Fibroblast of skin of left biceps (primary cell): ENCODE data around the gene IL22.
A peak's percentile ranks its signal among the peaks of the same experiment; 100 is the strongest.
"Not testable (repeated sequence)": the region's sequence is repeated elsewhere in the genome, so short reads cannot be mapped to it uniquely, and the experiment has no call there.

Source experiments
- DNase-seq, 2 experiments: peaks; one replicate each; pipeline ENCODE4 v3.0.0-alpha.2; 2013; ENCODE audit warnings: low read depth in 2 of 2

Gene IL22

DNA sequence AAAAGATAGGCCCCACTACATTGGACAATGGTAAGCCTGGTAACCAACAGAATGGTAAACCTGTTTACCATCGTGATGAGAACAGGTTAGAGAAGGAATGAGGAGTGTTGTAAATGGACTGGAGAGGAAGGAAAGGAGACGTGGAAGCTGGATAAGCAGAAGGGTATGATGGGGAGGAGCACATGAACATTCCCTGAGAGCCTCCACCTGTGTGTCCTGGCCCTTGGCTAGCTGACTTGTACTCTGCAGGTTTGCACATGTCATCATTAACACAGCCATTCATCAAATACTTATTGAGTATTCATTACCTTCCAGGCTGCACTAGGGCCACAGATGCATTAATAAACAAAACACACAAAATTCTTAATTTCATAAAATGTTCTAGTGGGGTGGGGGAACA, 23.4 kb downstream of the IL22 start:
- no peak for DNase-seq

DNA sequence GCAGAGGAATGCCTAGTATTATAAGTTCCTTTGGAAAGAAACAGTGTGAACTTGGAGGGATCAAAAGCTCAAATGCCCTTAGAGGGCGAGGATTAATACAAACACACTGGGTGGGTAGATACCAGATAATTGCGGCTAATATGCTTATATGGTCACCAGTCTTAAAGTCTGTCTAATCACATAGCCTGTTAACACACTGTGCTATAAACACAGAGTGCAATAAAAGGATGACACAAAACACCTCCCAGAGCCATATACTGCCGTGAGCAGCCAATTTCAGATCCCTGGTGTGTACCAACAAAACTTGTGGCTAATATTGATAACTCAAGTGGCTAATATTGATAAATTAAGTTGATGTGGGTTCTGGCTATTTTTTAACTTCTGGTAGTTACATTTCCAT, 26.0 kb downstream of the IL22 start:
- DNase-seq: no peak

DNA sequence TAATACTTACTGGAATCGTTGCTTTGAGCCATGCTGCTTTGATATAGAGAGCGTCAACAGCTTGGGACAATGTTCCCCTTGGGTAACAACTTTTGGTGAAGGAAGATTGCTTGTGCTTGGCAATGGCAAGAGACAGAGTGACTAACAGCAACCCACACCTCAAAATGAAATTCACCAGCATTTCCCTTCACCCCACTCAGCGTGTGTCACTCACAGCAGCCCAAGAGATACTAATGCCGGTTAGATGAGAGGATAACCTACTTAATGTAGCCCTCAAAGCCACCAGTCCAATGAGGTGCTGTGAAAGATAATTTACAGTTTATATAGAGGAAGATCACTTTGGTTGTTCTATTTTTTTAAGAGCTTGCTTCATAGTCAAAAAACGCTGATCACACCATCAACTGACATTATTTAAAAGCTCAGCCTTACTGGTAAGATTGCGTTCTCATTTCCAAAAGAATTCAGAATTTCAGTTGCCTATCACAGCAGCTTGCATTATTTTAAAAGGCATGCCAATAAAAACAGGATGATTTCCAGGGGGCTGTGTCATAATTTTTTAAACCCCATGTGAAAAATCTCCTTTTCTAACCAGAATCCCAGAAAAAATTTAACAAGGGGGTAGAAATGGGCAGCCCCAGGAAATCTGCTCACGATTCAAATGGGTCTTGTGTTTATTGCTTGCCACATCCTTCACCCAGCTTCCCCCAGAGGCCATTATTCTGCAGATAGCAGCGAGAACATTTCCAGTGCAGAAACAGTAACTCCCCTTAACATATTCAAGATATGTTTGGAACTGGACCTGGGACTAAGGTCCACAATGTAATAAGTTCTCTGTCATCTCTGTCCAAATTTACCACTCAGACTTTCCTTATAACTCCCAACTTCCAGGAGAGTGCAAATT, 27.6 kb downstream of the IL22 start, which contains the start of gene IL26:
TSS of gene IL26 (minus strand) at position 235 of the 901 bp plus-strand sequence. CDS start at position 181, 54 bp downstream.
- no peak for DNase-seq

DNA sequence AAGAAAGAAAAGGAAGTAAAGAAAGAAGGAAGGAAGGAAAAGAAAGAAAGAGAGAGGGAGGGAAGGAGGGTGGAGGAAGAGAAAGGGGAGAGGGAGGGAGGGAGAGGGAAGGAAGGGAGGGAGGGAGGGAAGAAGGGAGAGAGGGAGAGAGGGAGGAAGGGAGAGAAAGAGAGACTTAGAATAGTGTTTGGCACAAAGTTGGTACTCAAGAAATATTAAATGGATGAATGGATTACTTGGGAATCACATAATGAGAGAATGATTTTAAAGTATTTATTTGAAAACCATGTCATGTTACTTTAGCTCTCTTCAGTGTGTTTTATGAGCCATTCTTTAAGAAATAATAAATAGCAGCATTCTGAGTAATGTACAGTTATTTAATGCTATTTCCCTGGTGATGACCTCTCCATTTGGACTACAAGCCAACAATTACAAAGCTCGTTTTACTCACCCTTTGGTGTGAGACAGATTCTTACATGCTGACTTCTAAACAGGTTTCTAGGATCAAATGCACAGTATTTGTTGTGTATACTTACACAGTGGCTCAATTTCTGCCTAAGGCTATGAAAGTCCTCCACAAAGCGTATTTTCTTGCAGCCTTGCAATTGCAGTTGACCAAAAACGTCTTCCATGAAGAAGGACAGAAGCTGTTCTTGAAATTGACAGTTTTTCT, 28.7 kb downstream of the IL22 start:
- no peak for DNase-seq

DNA sequence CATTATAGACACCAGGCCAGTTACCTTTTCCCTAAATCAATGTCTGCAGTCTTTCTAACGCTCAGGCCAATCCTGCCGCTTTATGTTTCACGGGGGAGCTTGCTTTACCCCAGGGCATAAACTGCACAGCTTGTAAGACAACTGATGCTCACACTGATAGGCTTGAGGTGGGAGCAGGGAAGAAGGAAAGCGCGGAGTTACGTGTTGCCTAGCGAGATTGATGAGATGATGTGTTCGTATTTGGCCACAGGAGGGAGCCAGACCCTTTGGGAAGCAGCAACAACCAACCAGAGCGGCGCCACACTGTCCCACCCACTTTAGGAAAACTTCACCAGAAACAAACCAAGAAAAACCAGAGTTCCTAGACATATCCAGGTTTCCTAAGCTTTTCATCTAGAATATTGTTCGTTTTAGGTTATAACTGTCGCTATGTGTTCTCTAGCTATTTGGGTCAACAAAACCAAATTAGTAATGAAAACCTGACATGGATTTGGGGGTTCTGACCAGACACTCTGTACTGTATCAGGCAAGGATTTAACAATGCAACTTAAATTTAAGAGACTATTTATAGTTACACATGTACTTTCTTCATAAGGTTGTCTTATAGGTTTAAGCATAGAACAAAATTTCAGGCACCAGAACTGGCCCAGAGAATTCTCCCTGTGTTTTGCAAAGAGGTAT, 30.2 kb downstream of the IL22 start:
- peak; percentile 57 to 62 for DNase-seq

DNA sequence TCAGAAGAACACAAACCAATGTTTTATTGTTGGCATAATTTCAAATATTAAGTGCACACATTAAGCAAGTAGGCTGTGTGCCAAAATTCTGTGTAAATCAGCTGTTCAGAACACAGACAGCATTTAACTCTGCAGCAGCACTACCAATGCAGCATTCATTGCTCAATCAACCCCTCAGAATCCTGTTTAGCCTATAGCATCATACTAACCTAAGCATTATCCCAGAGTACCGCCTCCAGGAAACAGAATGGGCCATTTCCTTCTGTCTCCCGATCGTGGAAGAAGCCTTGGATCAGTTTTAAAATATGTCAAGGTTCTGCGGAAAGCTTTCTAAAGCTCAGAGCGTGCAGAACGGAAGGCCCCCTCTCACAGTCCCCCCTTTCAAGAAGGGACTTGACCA, 31.1 kb downstream of the IL22 start:
- DNase-seq: no peak

DNA sequence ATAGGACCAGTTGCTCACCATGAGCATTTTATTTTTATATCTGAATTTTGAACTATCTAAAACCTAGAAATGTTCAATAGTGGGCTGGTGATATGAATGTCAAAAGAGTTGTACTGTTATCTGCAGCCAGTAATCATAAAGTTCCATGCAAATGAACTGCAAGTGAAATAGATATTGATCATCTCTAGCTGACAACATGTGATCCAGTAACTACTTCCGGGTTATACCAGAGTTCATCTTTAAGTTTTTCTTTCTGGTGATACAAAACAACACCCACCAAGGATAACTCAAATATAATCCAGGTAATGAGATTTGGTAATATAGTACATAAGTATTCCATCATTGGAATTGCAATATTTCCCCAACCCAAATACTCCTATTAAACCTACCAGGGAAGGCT, 31.9 kb downstream of the IL22 start:
- no peak for DNase-seq

DNA sequence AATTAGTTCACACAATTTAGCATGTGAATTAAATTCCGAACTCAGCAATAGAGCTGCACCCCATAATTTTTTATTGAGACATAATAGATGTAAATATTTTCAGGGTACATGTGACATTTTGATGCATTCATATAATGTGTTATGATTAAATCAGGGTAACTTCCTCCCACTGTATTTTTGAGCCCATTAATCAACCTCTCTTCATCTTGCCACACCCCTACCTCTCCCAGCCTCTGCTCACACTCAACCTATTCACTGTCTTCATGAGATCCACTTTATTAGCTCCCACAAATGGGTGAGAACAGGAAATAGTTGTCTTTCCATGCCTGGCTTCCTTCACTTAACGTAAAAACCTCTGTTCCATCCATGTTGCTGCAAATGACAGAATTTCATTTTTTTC, 42.5 kb downstream of the IL22 start:
- no peak for DNase-seq

DNA sequence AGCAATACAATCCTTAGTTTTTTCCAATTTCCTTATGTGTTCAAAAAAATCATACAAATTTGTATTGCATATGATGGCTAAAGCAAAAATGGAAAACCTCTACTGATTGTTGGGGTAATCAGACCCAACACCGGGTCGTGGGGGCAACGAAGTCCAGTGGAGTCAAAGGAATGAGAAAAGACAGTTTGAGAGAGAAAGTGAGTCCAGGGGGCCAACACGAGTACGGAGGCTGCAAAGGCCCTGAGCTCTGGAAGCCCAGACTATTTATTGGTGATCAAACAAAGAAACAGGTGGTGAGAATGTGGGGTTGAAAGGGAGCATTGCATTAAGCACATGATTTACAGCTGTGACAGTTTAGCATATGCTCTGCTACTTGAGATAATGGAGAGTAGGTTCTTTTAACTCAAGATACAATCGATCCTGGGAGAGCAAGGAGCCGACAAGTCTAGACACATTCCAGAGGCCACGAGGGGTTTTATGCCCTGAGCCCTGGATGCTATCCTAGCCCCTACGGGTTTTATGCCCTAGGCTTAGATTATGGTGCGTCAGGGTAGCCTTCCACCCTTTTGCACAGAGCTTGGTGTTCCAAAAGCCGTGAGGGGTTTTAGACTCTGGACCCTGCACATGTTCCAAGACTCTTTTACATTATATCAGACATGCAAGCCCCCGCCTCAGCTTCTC, 44.2 kb downstream of the IL22 start:
- not testable (repeated sequence) for DNase-seq

DNA sequence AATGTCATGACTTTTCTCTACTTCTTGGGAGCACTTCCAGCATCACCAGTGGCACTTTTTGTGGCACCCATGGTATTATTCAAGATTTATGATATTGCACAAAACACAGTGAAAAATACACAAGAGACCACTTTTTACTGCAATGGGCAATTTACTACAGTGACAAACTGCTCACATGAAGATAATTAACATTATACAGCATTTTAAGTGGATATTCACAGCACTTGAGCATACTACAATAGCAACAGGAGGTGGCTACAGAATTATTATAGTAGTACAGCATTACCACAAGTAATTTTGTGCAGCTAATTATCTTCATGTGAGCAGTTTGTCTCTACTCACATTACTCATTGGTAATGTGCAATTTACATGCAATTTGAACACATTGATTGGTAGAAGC, 46.1 kb downstream of the IL22 start:
- no peak for DNase-seq

DNA sequence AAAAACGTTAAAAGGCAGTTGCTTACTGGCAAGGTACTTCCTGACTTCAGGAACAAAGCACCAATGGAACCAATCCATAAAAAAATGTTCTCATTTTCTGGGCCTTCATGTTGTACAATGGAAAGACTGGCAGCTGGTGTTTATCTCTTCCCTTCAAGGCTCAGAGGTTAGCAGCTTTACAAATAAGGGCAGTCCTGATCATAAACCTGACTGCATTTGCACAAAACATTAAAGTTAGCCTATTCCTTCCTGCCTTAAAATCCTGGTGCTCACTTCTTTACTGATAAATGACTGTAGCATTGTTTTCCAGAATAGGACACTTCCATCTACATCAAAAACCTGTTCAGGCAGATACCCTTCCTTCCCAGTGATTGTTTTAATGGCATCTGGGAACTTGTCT, 47.0 kb downstream of the IL22 start:
- no peak for DNase-seq

DNA sequence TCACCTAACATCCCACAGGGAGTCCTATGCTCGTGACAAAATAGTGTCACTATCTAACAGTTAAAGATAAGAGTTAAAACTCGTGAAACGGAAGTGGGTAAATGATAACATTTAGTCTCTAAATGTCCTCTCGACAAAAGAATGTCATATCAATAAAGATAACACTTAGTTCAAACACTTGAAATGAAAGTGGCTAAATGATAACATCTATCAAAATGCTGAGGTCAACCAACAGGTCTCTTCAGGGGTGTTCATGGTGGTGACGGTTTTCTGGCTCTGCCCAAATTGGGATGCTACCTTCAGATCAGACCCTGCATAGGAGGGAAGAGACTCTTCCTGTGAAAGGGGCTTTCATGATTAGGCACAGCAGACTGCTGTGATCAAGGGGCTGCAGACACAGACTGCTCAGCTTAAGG, 49.9 kb downstream of the IL22 start:
- no peak for DNase-seq

DNA sequence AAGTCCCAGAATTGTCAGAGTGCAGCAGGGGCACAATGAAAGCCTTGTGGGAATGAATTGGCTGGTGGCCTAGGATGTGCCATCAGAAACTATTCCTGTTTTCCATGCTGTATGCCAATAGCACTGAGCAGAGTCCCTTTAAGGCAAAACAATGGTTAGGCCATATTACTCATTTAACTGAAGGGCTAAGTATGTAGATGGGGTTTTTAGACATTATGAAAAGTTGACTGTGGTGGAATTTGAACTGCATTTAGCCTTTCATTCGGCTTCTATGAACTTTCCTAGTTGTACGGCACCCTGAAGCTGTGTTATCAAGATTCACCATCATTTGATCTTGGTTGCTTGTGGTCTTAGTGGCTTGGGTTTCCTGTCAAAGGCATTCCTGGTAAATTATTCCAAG, 52.5 kb downstream of the IL22 start:
- DNase-seq: no peak

DNA sequence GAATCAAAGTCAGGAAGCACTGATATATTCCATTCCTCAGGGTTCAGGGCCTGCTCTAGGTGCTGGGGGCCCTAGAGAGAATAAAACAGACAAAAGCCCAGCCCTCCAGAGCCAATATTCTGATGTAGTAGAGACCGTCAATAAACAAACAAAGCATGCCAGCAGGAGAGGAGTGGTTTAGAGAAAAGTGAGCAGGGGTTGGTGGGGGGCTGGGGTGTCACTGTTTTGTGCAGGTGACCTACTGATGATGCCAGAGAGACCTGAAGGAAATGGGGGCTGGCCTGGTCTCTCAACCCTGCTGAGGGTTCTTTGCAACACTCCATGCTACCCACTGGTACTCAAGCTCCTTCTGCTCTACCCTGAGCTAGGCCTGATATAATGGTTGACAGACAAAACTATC, 54.3 kb downstream of the IL22 start:
- no peak for DNase-seq

DNA sequence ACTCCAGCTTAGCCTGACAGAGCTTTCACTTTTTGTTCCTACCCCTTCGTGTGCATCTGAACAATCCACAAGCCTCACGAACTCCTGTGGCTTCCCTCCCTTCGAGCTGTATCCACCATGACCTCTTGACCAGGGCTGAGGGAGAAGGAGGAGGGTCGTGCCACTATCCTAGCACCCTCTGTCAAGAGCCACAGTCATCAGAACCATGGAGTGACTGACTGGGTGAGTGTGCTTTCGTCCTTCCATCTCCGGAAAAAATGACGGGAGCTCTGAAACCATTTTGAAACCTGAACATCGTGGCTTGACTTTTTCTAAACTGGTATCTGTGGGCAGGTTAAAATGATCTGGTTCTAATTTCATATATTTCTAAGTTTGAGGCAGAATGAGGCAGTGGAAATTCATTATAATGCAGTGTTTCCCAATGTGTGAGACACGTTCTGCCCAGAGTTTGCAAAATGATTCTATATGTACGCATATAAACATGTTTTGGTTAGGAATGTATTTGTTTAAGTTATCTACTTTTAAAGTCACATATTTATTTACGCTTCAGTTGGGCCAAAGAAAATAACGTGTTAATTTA, 54.8 kb downstream of the IL22 start:
- no peak for DNase-seq
